Stimulated activated naive CD8-positive, alpha-beta T cell treated with anti-CD3 and anti-CD28 coated beads, Interleukin-15, amount 100 ng/mL, for 72 hours (primary cell): Measurements from ENCODE around the gene RTN4.

Experiments
- ATAC-seq: fragments of 150-1000 bp; cut with Tn5 transposase; 2 replicates; pipeline ENCODE4 v1.10.0; 2021; ENCODE audit warnings: mild to moderate bottlenecking, moderate library complexity
- DNase-seq, 2 donors: peaks; one replicate each; pipeline ENCODE4 v3.0.0; 2021 to 2022
- H3K27ac Mint-ChIP-seq, 2 donors: one replicate each; pipeline ENCODE4 v1.8.0; 2022; ENCODE audit warnings: mild to moderate bottlenecking in 2 of 2, mixed read lengths in 2 of 2, moderate library complexity in 2 of 2
- H3K27me3 Mint-ChIP-seq: one replicate; pipeline ENCODE4 v1.8.0; 2022; ENCODE audit warnings: mixed read lengths
- H3K4me1 Mint-ChIP-seq: one replicate; pipeline ENCODE4 v1.8.0; 2022; ENCODE audit warnings: mild to moderate bottlenecking, mixed read lengths
- H3K4me3 Mint-ChIP-seq, 2 donors: one replicate each; pipeline ENCODE4 v1.8.0; 2022; ENCODE audit warnings: mild to moderate bottlenecking in 2 of 2, mixed read lengths in 2 of 2, moderate library complexity in 1 of 2
- H3K9me3 Mint-ChIP-seq, 2 donors: one replicate each; pipeline ENCODE4 v1.8.0; 2022; ENCODE audit warnings: mixed read lengths in 2 of 2

RTN4 gene

DNA sequence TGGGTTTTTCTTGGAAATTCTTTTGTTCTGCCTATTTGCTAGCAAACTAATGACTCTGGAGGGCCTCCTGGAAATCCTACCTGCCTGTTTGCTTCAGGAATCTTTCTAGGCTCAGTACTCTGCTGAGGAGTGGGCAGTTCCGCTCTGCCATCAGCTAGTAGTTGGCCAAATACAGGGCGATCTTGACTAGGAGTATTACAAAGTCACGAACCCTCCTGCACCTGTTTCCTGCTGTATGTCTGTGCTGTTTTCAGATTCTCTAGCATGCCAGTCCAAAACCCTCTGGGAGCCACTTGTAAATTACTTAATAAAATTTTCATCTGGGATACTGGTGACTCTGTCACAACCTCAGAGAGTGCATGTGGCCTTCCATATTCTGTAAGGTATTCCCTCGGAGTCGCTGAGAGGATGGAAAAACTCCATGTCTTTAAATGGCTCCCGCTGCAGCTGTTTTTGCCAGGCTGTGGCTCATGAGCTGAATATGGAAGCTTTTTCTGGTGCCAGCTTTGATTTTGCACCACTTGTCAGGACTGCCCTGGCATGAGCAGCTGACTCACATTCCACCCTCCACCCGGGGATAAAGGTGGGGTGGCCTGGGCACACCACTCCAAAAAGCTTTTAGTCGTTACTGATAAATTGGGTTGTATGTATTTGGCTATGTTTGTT lies 123.0 kb downstream of the RTN4 start:
- ATAC-seq (no peak), DNase-seq (no peak)
- H3K27me3 Mint-ChIP-seq: no peaks in the 10 kb centered on the region
- peaks cover 0 to 9% of the 10 kb centered on the region in 2 donors for H3K9me3 Mint-ChIP-seq
- no peak overlapping the region for H3K4me3 Mint-ChIP-seq
- no peak overlapping the region for H3K27ac Mint-ChIP-seq
- H3K4me1 Mint-ChIP-seq: no peaks in the 10 kb centered on the region

DNA sequence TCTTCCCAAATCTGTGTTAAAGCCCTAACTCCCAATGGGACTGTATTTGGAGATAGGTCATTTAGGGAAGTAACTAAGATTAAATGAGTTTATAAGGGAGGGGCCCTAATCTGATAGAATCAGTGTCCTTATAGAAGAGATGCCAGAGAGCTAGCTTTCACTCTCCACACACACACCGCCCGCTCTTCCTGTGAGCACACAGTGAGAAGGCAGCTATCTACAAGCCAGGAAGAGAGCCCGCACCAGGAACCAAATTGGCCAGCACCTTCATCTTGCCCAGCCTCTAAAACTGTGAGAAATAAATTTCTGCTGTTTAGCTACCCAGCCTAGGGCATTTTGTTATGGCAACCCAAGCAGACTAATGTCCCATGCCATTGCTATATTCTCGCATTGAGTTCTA lies 125.2 kb downstream of the RTN4 start:
- Mint-ChIP-seq H3K27ac (no peak overlapping the region), H3K4me3 (no peak overlapping the region), H3K27me3 (no peaks in the 10 kb centered on the region), H3K4me1 (no peaks in the 10 kb centered on the region), H3K9me3 (peaks cover 5 to 9% of the 10 kb centered on the region in 2 donors)
- DNase-seq (no peak), ATAC-seq (no peak)

DNA sequence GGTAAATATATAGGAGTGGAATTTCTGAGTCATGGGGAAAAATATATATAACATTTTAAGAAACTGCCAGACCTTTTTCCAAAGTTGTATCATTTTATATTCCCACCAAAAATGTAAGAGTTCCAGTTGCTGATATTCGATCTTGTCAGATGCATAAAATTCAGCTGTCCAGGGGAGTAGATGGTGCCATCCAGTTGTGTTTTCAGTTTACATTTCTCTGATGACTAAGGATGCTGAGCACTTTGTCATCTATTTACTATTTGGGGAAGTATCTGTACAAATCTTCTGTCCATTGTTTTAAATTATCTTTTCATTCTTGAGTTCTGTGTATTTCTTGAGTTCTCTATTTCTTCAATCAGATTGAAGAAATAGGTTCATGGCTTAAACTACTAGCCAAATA lies 126.1 kb downstream of the RTN4 start:
- H3K4me3 Mint-ChIP-seq: no peak overlapping the region
- H3K9me3 Mint-ChIP-seq: peaks cover 5 to 9% of the 10 kb centered on the region in 2 donors

More for the DNA sequence above, 126.1 kb downstream of the RTN4 start:
- Mint-ChIP-seq H3K27ac (no peak overlapping the region), H3K4me1 (no peaks in the 10 kb centered on the region), H3K27me3 (no peaks in the 10 kb centered on the region)
- ATAC-seq (no peak), DNase-seq (no peak)
